Left lung (tissue), 10 donors: Measurements from ENCODE around the gene SLC9A9. TPM values are rescaled to one million over a fixed set of nuclear protein-coding genes. Genes with fewer than 3 reads are reported as not detected.
A peak's percentile ranks its signal among the peaks of the same experiment; 100 is the strongest.

ENCODE experiments used
- ATAC-seq: fragments of 200-7000 bp; cut with Tn5 transposase; one replicate; pipeline ENCODE4 v1.9.1; 2020; ENCODE audit warnings: moderate library complexity
- DNase-seq, 4 donors: peaks; one replicate each; pipeline ENCODE4 v3.0.0-alpha.2; 2013 to 2020
- H3K27ac ChIP-seq, 2 donors: fragments of 200-600 bp; sonication (generic) in 1 of 2; one replicate each; pipeline versions ENCODE4 v1.5.0 to v1.8.0; 2020 to 2021
- H3K27me3 ChIP-seq, 2 donors: fragments of 200-600 bp; sonication (generic) in 1 of 2; one replicate each; pipeline versions ENCODE4 v1.5.0 to v1.8.0; 2020 to 2021
- H3K36me3 ChIP-seq, 2 donors: fragments of 200-600 bp; sonication (generic) in 1 of 2; one replicate each; pipeline versions ENCODE4 v1.5.0 to v1.8.0; 2020 to 2021
- H3K4me1 ChIP-seq, 2 donors: fragments of 200-600 bp; one replicate each; pipeline ENCODE4 v1.8.0; 2021
- H3K4me3 ChIP-seq, 2 donors: fragments of 200-600 bp; sonication (generic) in 1 of 2; one replicate each; pipeline versions ENCODE4 v1.5.0 to v1.8.0; 2020 to 2021; ENCODE audit warnings: mild to moderate bottlenecking in 1 of 2
- H3K9me3 ChIP-seq, 2 donors: fragments of 200-600 bp; sonication (generic) in 1 of 2; one replicate each; pipeline versions ENCODE4 v1.5.0 to v1.8.0; 2020 to 2021
- CTCF ChIP-seq, 2 donors: fragments of 200-600 bp; sonication (generic) in 1 of 2; IDR thresholded peaks; one replicate each; pipeline versions ENCODE4 v1.5.0 to v1.8.0; 2021; ENCODE audit warnings: antibody characterized with exemption in 2 of 2
- intact Hi-C, 2 donors: fragments of 100-400 bp; cut with DNase I; formaldehyde crosslinking; loops; one replicate each; pipeline versions ENCODE4 v1.11.2 to v1.14.2; 2022
- polyA plus RNA-seq, 6 donors: library from polyadenylated mRNA; unstranded; fragments of 120-200 nt; gene quantifications; one replicate each; pipeline ENCODE4 v1.2.1, GENCODE V29; 2013; ENCODE audit not compliant: insufficient read length in 6 of 6
- total RNA-seq, 2 donors: library from RNA; stranded (reverse); fragmentation: NEBNext Ultra II Directional; extraction: Animal tissue kit (Norgen Biotek cat#: 25700); gene quantifications; one replicate each; pipeline ENCODE4 v1.2.1, GENCODE V29; 2021
- donor health status: DM: no; HTN: yes; CAD: no.
- donor health status: DM: no; HTN: no; CAD: no.

SLC9A9 gene
- total and polyA plus RNA-seq, 8 donors = 13.9 to 19.6 (median 16.8) TPM

GRCh38 chr3:143822798-143823197, 25.5 kb downstream of the SLC9A9 start:
- no peak for TF ChIP-seq CTCF (IDR thresholded peaks at IDR 0.05)
- Histone ChIP-seq H3K36me3 (no peaks in the 10 kb centered on the region), H3K27ac (peak overlapping the region; percentile 5 to 23), H3K27me3 (no peaks in the 10 kb centered on the region), H3K9me3 (no peaks in the 10 kb centered on the region), H3K4me1 (peaks cover 0 to 63% of the 10 kb centered on the region in 2 donors), H3K4me3 (no peak overlapping the region)
- intact Hi-C loops = no loop called here
- no peak for ATAC-seq
- DNase-seq = no peak

GRCh38 chr3:143822374-143822773, 25.9 kb downstream of the SLC9A9 start:
- no peak overlapping the region for H3K4me3 ChIP-seq
- H3K4me1 ChIP-seq = peaks cover 0 to 63% of the 10 kb centered on the region in 2 donors
- DNase-seq (no peak), ATAC-seq (no peak)
- peak overlapping the region; percentile 5 to 41 for H3K27ac ChIP-seq
- no peaks in the 10 kb centered on the region for H3K9me3 ChIP-seq
- no peaks in the 10 kb centered on the region for H3K27me3 ChIP-seq
- no peak for TF ChIP-seq CTCF (IDR thresholded peaks at IDR 0.05)
- intact Hi-C loops = no loop called here
- H3K36me3 ChIP-seq = no peaks in the 10 kb centered on the region

DNA sequence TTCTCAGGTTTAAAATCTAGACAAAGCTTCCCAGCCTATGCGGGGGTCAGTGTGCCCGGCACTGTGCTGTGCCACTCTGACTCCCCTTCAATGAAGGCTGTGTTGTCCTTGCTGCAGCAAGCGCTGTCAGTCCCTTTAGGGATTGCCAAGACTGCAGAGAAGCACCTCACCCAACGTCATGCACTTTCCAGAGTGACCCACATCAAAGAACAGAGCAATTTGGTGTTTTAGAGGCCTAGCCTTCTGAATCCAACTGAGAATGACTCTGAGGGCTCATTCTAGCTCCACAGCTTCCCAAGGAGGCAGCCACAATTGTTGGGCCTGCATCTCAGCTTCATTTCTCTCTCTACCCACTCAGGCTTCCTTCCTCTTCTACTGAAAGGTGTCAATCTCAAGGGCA, 26.4 kb downstream of the SLC9A9 start:
- peaks cover 0 to 59% of the 10 kb centered on the region in 2 donors for H3K4me1 ChIP-seq
- no peaks in the 10 kb centered on the region for H3K36me3 ChIP-seq
- H3K4me3 ChIP-seq = no peak overlapping the region
- DNase-seq (no peak), ATAC-seq (no peak)
- H3K27me3 ChIP-seq = no peaks in the 10 kb centered on the region
- TF ChIP-seq CTCF (IDR thresholded peaks at IDR 0.05) = no peak
- no peaks in the 10 kb centered on the region for H3K9me3 ChIP-seq
- intact Hi-C loops = no loop called here
- H3K27ac ChIP-seq = peak overlapping the region in 1 of 2 donors; percentile 41

- H3K27ac ChIP-seq = peak overlapping the region in 1 of 2 donors; percentile 41
- H3K9me3 ChIP-seq = no peaks in the 10 kb centered on the region
- no peaks in the 10 kb centered on the region for H3K36me3 ChIP-seq
- no peak for DNase-seq
- ATAC-seq = peak; percentile 34
- H3K27me3 ChIP-seq = no peaks in the 10 kb centered on the region
- intact Hi-C loops = no loop called here
- H3K4me3 ChIP-seq = no peak overlapping the region
- H3K4me1 ChIP-seq = peaks cover 0 to 47% of the 10 kb centered on the region in 2 donors
- TF ChIP-seq CTCF (IDR thresholded peaks at IDR 0.05) = no peak
Measured at GRCh38 chr3:143820466-143821221, 27.6 kb downstream of the SLC9A9 start.

DNA sequence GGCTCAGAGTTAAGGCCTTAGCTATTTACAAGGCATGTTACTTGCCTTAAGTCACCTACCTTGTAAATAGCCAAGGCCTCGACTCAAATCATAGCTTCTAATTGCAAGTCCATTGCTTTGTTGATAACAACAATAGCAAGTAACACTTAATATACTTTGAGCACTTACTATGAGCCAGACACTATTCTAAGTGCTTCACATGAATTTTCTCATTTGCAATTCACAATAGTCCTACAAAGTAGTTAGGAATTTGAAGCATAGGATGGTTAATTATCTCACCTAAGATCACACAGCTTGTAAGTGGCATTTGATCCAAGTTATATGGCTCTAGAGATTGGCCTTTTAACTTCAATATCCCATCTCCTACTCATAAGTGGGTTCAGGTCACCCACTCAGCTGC, 28.4 kb downstream of the SLC9A9 start:
- intact Hi-C loops = no loop called here
- no peak overlapping the region for H3K4me3 ChIP-seq
- H3K27ac ChIP-seq = peak overlapping the region in 1 of 2 donors; percentile 2
- TF ChIP-seq CTCF (IDR thresholded peaks at IDR 0.05) = no peak
- peaks cover under 1 to 43% of the 10 kb centered on the region in 2 donors for H3K4me1 ChIP-seq
- no peak for DNase-seq
- H3K36me3 ChIP-seq = no peaks in the 10 kb centered on the region
- no peaks in the 10 kb centered on the region for H3K27me3 ChIP-seq
- H3K9me3 ChIP-seq = no peaks in the 10 kb centered on the region
- no peak for ATAC-seq
